ENCODE measurements around the gene LRPPRC.
A peak's percentile ranks its signal among the peaks of the same experiment; 100 is the strongest.
"Not testable (repeated sequence)": the region's sequence is repeated elsewhere in the genome, so short reads cannot be mapped to it uniquely, and the experiment has no call there.

Gene LRPPRC

GRCh38 chr2:43995733-43996533, at the start of gene LRPPRC:
Gene LRPPRC, minus strand, starts transcription at chr2:43995989. Its CDS starts 42 bp downstream, at chr2:43995947.
- DNase-seq (ENCODE audit: low read depth in 2 of 2): peak; percentile 72 to 76

GRCh38 chr2:44045061-44045460, 49.3 kb upstream of the LRPPRC start:
- DNase-seq (ENCODE audit: low read depth in 2 of 2): no peak

GRCh38 chr2:44044281-44044720, 48.5 kb upstream of the LRPPRC start:
- DNase-seq (ENCODE audit: low read depth in 2 of 2): peak; percentile 38 to 55

GRCh38 chr2:44040365-44040764, 44.6 kb upstream of the LRPPRC start:
- DNase-seq (ENCODE audit: low read depth in 2 of 2): no peak

- DNase-seq (ENCODE audit: low read depth in 2 of 2): no peak
Observed at GRCh38 chr2:44038277-44038676, 42.5 kb upstream of the LRPPRC start.

- no peak for DNase-seq (ENCODE audit: low read depth in 2 of 2)
Observed at GRCh38 chr2:44037221-44037620, 41.4 kb upstream of the LRPPRC start.

GRCh38 chr2:44033947-44034346, 38.2 kb upstream of the LRPPRC start:
- no peak for DNase-seq (ENCODE audit: low read depth in 2 of 2)

GRCh38 chr2:44027076-44027475, 31.3 kb upstream of the LRPPRC start:
- not testable (repeated sequence) for DNase-seq (ENCODE audit: low read depth in 2 of 2)

- DNase-seq (ENCODE audit: low read depth in 2 of 2): no peak
Observed at GRCh38 chr2:44016282-44016681, 20.5 kb upstream of the LRPPRC start.

GRCh38 chr2:44015239-44015638, 19.4 kb upstream of the LRPPRC start:
- no peak for DNase-seq (ENCODE audit: low read depth in 2 of 2)

GRCh38 chr2:44013205-44013604, 17.4 kb upstream of the LRPPRC start:
- DNase-seq (ENCODE audit: low read depth in 2 of 2): not testable (repeated sequence)

- no peak for DNase-seq (ENCODE audit: low read depth in 2 of 2)
Observed at GRCh38 chr2:44010266-44010665, 14.5 kb upstream of the LRPPRC start.

GRCh38 chr2:44009136-44009735, 13.4 kb upstream of the LRPPRC start:
- DNase-seq (ENCODE audit: low read depth in 2 of 2): no peak

- no peak for DNase-seq (ENCODE audit: low read depth in 2 of 2)
Observed at GRCh38 chr2:44005846-44006245, 10.1 kb upstream of the LRPPRC start.

GRCh38 chr2:44004735-44005602, 9.2 kb upstream of the LRPPRC start:
- no peak for DNase-seq (ENCODE audit: low read depth in 2 of 2)

- DNase-seq (ENCODE audit: low read depth in 2 of 2): no peak
Observed at GRCh38 chr2:44001716-44002115, 5.9 kb upstream of the LRPPRC start.

- DNase-seq (ENCODE audit: low read depth in 2 of 2): no peak
Observed at GRCh38 chr2:43998263-43998662, 2.5 kb upstream of the LRPPRC start.

- DNase-seq (ENCODE audit: low read depth in 2 of 2): no peak
Observed at GRCh38 chr2:43993437-43993836, 2.4 kb downstream of the LRPPRC start.

- no peak for DNase-seq (ENCODE audit: low read depth in 2 of 2)
Observed at GRCh38 chr2:43989545-43989944, 6.2 kb downstream of the LRPPRC start.

- DNase-seq (ENCODE audit: low read depth in 2 of 2): no peak
Observed at GRCh38 chr2:43986600-43986999, 9.2 kb downstream of the LRPPRC start.

GRCh38 chr2:43985359-43985758, 10.4 kb downstream of the LRPPRC start:
- no peak for DNase-seq (ENCODE audit: low read depth in 2 of 2)

GRCh38 chr2:43984533-43984932, 11.3 kb downstream of the LRPPRC start:
- DNase-seq (ENCODE audit: low read depth in 2 of 2): no peak
